ENCODE results near the gene SYCP2L. TPM values are rescaled to one million over a fixed set of nuclear protein-coding genes. Genes with fewer than 3 reads are reported as not detected.

Gene SYCP2L
- polyA plus RNA-seq (0.44 to 1.3 TPM (median 0.76 TPM) in 3 replicates), polyA minus RNA-seq (0.80 to 0.86 TPM in 2 of 3 replicates, not detected in the other)
- 1.7 TPM for polyA plus RNA-seq (2011; ENCODE audit: low read depth)
- polyA plus RNA-seq (2011; cell fraction: cytosol; rRNA removed) = 0.21 and 0.40 TPM in 2 replicates
- polyA plus RNA-seq (2011; cell fraction: nucleus; rRNA removed) = 3.0 and 3.8 TPM in 2 replicates
- polyA plus RNA-seq (2012; ENCODE audit: low replicate concordance) = 0.30 and 0.89 TPM in 2 replicates
- not detected for polyA minus RNA-seq (2011; cell fraction: cytosol; rRNA and poly(A)+ RNA removed)
- polyA minus RNA-seq (2011; cell fraction: nucleus; rRNA and poly(A)+ RNA removed) = 1.1 and 3.0 TPM in 2 replicates

- Histone ChIP-seq H4K20me1 (ENCODE audit: control insufficient read depth, extremely low read depth, insufficient read depth, low read length) (no peaks in the 10 kb centered on the region), H3K27ac (ENCODE audit: control insufficient read depth, insufficient read depth, low read length) (peak within 1 kb of the TSS; percentile 77), H2AFZ (ENCODE audit: control insufficient read depth, low read length) (peak within 1 kb of the TSS; percentile 97), H3K9ac (ENCODE audit: control insufficient read depth, extremely low read depth, insufficient read depth, low read length) (peak within 1 kb of the TSS; percentile 87), H3K79me2 (ENCODE audit: control insufficient read depth, insufficient read depth, low read length) (no peaks in the 10 kb centered on the region), H3K9me1 (ENCODE audit: control insufficient read depth, extremely low read depth, insufficient read depth, low read length) (no peaks in the 10 kb centered on the region), H3K27me3 (ENCODE audit: control insufficient read depth, extremely low read depth, insufficient read depth, low read length) (peaks cover 29% of the 10 kb centered on the region), H3K4me2 (ENCODE audit: control insufficient read depth, extremely low read depth, insufficient read depth, low read depth, low read length) (peak within 1 kb of the TSS; percentile 91), H3K4me1 (ENCODE audit: control insufficient read depth, extremely low read depth, insufficient read depth, low read length) (no peaks in the 10 kb centered on the region), H3K36me3 (ENCODE audit: control insufficient read depth in 2 of 2, extremely low read depth in 1 of 2, insufficient read depth in 2 of 2, low read length in 2 of 2) (no peaks in the 10 kb centered on the region), H3K9me3 (ENCODE audit: control insufficient read depth, low read depth, low read length) (no peaks in the 10 kb centered on the region), H3K4me3 (ENCODE audit: control insufficient read depth in 2 of 3, extremely low read depth in 1 of 3, insufficient read depth in 2 of 3, low read depth in 1 of 3, low read length in 3 of 3) (peak within 1 kb of the TSS; percentile 38 to 84 (median 81))
- peak; percentile 6 to 49 (median 47) for TF ChIP-seq CTCF (optimal IDR thresholded peaks at IDR 0.05 in 1 of 3, IDR thresholded peaks at IDR 0.05 in 1 of 3, conservative IDR thresholded peaks at IDR 0.05 in 1 of 3; ENCODE audit: extremely low read depth in 1 of 3, insufficient read depth in 2 of 3, low read length in 3 of 3)
- TF ChIP-seq EZH2 (IDR thresholded peaks at IDR 0.05; ENCODE audit: low read length) = no peak
- dilution Hi-C loops (cut with MboI; ENCODE audit: extremely low pct_ligation_motif_present, low sequenced_read_pairs) = no loop called here
- FAIRE-seq = peak; percentile 95
- peak; percentile 42 for DNase-seq (ENCODE audit: low read depth, low spot score)
These were observed at the start of gene SYCP2L for GRCh38 chr6:10886691-10887502. Gene SYCP2L, plus strand, starts transcription at chr6:10887052. Its CDS starts 75 bp downstream, at chr6:10887127.

- H2AFZ ChIP-seq (ENCODE audit: control insufficient read depth, low read length) = peak overlapping the region; percentile 68
- no peaks in the 10 kb centered on the region for H3K9me3 ChIP-seq (ENCODE audit: control insufficient read depth, low read depth, low read length)
- H3K27ac ChIP-seq (ENCODE audit: control insufficient read depth, insufficient read depth, low read length) = peak overlapping the region; percentile 21
- no peaks in the 10 kb centered on the region for H4K20me1 ChIP-seq (ENCODE audit: control insufficient read depth, extremely low read depth, insufficient read depth, low read length)
- H3K36me3 ChIP-seq (ENCODE audit: control insufficient read depth in 2 of 2, extremely low read depth in 1 of 2, insufficient read depth in 2 of 2, low read length in 2 of 2) = no peaks in the 10 kb centered on the region
- no peak for FAIRE-seq
- H3K27me3 ChIP-seq (ENCODE audit: control insufficient read depth, extremely low read depth, insufficient read depth, low read length) = peaks cover 20% of the 10 kb centered on the region
- peak overlapping the region; percentile 99 for H3K4me2 ChIP-seq (ENCODE audit: control insufficient read depth, extremely low read depth, insufficient read depth, low read depth, low read length)
- no peak for DNase-seq (ENCODE audit: low read depth, low spot score)
- H3K4me3 ChIP-seq (ENCODE audit: control insufficient read depth in 2 of 3, extremely low read depth in 1 of 3, insufficient read depth in 2 of 3, low read depth in 1 of 3, low read length in 3 of 3) = peak overlapping the region; percentile 64 to 85 (median 77)
- dilution Hi-C loops (cut with MboI; ENCODE audit: extremely low pct_ligation_motif_present, low sequenced_read_pairs) = no loop called here
- H3K9ac ChIP-seq (ENCODE audit: control insufficient read depth, extremely low read depth, insufficient read depth, low read length) = peak overlapping the region; percentile 82
- H3K4me1 ChIP-seq (ENCODE audit: control insufficient read depth, extremely low read depth, insufficient read depth, low read length) = peaks cover 3% of the 10 kb centered on the region
- no peaks in the 10 kb centered on the region for H3K9me1 ChIP-seq (ENCODE audit: control insufficient read depth, extremely low read depth, insufficient read depth, low read length)
- TF ChIP-seq CTCF (optimal IDR thresholded peaks at IDR 0.05 in 1 of 3, IDR thresholded peaks at IDR 0.05 in 1 of 3, conservative IDR thresholded peaks at IDR 0.05 in 1 of 3; ENCODE audit: extremely low read depth in 1 of 3, insufficient read depth in 2 of 3, low read length in 3 of 3) = no peak
- TF ChIP-seq EZH2 (IDR thresholded peaks at IDR 0.05; ENCODE audit: low read length) = no peak
- no peaks in the 10 kb centered on the region for H3K79me2 ChIP-seq (ENCODE audit: control insufficient read depth, insufficient read depth, low read length)
These were observed 49.2 kb upstream of the SYCP2L start for GRCh38 chr6:10837622-10837994.

Data from keratinocyte (primary cell).